Neural cell (in vitro differentiated cells): ENCODE measurements around the gene DIP2C.

Experiments
- CTCF ChIP-seq: fragments of 450-650 bp; IDR thresholded peaks from 2 replicates; pipeline ENCODE4 v1.5.1; 2014; ENCODE audit warnings: antibody characterized with exemption, mild to moderate bottlenecking, moderate library complexity; ENCODE audit not compliant: poor library complexity, severe bottlenecking
- EZH2 ChIP-seq: fragments of 200-600, 300-800 bp; shearing (Covaris generic), sonication (generic); IDR thresholded peaks from 2 replicates; pipeline ENCODE4 v1.6.1; 2014; ENCODE audit warnings: antibody characterized with exemption, low read length, borderline replicate concordance, mild to moderate bottlenecking; ENCODE audit not compliant: insufficient read depth, poor library complexity, severe bottlenecking
- REST ChIP-seq: IDR thresholded peaks from 2 replicates; pipeline ENCODE4 v1.6.1; 2012; ENCODE audit warnings: borderline replicate concordance
- SMC3 ChIP-seq: fragments of 450-650 bp; conservative IDR thresholded peaks from 2 replicates; pipeline ENCODE4 v1.6.1; 2014; ENCODE audit warnings: antibody characterized with exemption, mild to moderate bottlenecking, moderate library complexity; ENCODE audit not compliant: poor library complexity

GRCh38 chr10:615583-616152 is 73.8 kb downstream of the DIP2C start:
- TF ChIP-seq CTCF: no peak
- TF ChIP-seq EZH2: no peak
- no peak for TF ChIP-seq SMC3
- no peak for TF ChIP-seq REST
